ENCODE data around the gene COL6A2.

The COL6A2 gene

DNA sequence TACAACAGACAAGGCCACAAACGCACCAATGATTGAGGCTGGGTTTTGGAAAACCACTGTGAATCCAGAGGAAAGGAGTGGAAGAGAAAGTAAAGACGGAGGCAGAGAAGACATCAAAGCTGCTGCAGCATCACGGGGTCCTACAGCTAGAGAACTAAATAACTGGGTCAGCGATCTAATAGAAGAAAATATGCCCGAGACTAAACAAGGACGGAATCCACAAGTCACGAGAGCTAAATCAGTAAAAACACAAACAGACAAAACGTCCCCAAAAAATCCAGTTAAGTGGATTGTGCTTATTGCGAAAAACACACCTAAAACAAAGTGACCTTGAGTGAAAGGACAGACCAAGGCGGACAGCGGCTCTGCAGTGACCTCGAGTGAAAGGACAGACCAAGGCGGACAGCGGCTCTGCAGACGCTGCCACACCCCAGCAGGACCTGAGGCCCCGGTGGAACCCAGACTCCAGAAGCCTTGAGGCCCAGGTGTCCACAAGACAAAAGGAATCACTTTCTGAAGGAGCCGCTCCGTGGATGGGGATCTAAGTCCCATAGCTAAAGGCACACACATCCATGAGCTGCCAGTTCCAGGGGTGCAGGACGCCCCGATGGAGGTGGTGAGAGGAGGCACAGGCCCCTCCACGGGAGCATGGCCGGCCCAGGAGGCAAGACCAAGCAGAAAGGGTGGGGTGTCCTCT lies 51.4 kb downstream of the COL6A2 start:
- DNase-seq: peak in 6 of 10 donors; percentile 3 to 66 (median 39)
- intact Hi-C loops (cut with DNase I): loop anchor here (10.0 kb wide), 1 partner anchor 175 kb away; the partner anchor contains the start of genes C21orf58 and PCNT

DNA sequence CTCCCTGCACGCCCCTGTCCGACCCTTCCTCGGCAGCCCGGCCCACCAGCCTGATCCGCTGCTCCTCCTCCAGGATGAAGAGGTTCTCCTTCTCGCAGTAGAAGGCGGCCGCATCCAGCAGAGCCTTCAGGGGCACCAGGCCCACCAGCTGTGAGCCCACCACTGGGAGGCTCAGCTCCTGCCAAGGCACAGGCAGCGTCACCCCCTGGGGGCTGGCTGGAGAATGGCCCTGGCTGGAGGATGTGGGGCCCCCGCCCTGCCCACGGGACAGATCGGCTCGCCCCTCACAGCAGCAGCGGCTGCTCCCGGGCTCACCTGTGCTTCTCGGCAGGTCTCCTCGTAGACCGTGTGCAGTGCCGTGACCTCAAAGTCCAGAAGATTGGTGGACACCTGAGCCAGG lies 52.2 kb downstream of the COL6A2 start:
- peak in 7 of 10 donors; percentile 0 to 77 (median 16) for DNase-seq
- intact Hi-C loops (cut with DNase I): no loop called here

DNA sequence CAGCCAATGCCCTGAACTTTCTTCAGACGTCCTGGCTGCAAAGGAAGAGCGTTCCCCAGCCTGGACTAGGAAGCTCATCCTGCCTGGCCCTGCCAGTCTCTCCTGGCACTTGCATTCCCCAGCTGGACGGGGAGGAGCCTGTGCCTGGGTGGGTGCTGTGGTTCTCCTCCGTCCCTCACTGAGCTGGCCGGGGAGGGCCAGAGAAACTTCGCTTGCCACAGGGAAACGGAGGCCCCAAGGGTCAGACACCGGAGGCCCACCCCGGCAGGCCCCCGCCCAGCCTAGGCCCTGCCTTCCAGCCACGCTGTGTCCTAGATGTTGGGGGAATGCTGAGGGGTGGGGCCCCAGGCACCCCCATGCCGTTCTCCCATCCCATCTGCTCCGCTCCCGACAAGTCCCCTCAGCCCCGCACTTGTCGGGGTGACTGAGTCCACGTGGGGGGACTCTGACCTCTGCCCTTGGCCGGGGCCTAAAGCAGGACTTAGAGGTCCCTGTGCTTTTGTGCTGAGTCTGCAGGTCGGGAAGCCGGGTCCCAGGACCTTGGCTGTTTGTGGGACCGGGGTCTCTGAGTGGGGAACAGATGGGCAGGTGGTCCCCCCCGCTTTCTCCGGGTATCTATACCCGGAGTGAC lies 52.7 kb downstream of the COL6A2 start:
- DNase-seq: peak in 7 of 10 donors; percentile 4 to 89 (median 40)
- intact Hi-C loops (cut with DNase I): no loop called here

DNA sequence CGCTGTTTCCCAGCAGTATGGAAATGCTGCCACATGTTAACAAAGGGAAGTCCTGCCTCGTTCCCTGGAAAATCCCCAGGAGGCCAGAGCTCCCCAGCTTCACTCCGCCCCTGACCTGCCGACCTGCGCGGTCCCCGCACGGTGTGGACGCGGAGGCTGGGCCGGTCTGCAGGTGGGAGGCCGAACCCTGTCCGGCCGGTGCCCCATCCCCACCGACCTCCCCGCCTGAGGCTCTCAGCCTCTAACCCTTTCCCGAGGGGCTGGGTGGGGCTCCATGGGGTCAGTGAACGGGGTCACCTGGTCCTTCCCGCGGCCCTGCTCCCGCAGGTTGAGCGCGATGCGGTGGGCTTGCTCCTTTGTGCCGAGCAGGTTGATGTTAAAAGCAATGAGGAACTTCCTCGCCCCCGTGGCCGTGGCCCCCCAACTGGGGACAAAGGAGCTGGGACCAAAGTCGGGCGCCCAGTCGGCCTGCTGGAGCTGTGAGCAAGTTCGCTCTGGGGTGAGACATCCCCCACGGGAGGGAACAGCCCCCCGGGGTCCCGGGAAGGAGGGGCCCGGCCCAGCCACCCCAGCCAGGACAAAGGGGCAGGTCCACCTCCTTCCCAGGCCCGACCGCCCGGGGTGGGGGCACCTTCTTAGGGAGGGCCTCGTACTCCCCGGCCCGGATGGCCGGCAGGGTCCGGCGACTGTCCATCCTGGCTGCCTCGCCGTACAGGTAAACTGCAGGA lies 53.5 kb downstream of the COL6A2 start:
- DNase-seq: peak in 8 of 10 donors; percentile 5 to 83 (median 14)
- intact Hi-C loops (cut with DNase I): no loop called here

DNA sequence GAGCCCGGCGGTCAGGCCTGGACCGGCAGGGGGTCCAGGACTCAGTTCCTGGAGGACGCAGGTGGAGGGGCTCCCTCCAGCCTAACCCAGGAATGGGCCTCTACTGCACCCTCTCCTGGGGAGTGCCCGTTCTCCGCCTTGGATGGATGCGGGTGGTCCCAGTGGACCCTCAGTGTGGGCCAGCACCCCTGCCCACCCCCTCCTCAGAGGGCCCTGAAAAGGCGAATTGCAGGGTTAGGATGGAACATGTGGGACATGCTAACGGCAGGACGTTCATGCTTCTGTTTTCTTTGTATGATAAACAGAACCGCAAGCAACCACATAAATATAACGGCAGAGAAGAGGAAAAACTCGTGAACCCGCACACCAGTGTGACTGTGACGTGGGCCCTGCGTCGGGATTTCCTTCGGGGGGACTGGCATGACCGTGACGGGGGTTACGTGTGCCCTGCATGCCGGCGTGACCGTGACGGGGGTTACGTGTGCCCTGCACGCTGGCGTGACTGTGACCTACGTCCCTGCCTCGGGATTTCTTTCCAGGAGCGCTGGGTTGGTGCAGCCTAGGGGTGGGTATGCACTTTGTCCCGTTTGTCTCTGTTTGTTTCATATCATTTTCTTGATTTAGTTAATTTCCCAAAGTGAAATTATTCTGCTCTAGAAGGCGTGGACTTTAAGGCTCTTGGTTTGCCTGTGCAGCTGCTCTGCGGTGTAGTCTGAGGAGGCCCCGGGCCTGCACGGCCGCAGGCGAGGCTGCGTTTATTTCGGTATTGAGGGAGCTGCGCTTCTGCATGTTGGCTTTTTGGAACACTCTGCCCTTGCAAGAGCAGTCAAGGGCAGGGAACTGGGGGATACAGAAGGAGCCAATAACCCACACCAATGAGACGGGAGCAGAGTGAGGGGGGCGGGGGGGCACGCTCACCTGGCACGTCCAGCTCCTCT lies 54.3 kb downstream of the COL6A2 start:
- DNase-seq: peak in 9 of 10 donors; percentile 3 to 87 (median 9)

DNA sequence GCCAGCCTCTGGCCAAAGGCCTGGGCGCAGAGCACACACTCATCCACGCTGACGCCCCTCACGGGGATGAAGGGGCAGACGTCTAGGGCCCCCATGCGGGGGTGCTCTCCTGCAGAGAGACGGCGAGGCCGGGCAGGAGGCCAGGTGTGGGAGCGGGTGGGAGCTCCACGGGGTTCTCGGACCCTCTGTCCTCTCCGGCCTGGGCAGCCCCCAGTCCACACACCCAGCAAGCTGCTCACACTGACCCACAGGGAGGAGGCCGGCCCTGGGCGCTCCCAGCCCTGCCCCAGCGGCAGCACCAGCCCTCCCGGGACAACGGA lies 55.0 kb downstream of the COL6A2 start:
- intact Hi-C loops (cut with DNase I): no loop called here
- DNase-seq: peak in 4 of 10 donors; percentile 5 to 87 (median 9)

More for the DNA sequence above, 54.3 kb downstream of the COL6A2 start:
- intact Hi-C loops (cut with DNase I): no loop called here

DNA sequence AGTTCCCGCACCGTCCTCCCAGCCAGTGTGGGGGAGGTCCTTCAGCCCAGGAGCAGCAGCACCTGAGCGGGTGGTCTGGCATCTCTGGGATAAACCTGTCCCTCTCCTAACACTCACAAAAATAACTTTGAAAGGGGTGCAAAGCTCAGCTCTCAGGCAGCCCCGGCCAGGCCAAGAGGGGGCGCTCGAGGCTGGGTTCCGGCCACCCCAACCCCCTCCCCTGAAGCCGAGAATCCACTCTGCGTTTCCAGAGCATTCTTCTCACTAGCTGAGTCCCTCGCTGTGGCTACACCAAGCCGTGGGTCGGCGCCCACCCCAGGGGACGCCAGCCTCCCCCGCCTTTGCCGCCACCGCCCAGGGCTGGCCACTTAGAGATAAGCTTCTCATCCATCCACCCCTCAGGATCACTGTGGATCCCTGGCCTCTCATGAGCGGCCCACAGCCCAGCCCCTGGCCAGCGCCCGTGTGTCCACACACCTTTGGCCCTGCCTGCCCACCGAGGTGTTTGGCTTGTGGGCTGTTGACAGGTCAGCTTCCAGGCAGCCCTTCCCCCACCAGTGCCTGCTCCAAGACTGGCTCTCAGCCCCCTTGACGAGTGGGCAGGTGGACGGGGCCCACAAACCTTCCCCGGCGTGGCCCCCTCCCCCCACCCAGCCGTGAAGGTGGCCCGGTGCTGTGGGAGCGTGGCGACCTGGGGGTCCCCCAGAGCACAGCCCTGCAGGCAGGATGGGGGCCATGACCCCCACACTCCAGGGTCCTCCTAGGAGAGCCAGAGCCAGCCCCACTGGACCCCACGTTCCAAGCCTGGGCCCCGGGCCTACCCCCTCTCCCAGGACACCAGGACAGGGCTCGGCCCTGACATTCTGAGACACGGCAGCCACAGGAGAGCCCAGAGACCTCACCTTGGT lies 55.6 kb downstream of the COL6A2 start:
- DNase-seq: peak; percentile 14 to 91 (median 66)
- intact Hi-C loops (cut with DNase I): no loop called here

DNA sequence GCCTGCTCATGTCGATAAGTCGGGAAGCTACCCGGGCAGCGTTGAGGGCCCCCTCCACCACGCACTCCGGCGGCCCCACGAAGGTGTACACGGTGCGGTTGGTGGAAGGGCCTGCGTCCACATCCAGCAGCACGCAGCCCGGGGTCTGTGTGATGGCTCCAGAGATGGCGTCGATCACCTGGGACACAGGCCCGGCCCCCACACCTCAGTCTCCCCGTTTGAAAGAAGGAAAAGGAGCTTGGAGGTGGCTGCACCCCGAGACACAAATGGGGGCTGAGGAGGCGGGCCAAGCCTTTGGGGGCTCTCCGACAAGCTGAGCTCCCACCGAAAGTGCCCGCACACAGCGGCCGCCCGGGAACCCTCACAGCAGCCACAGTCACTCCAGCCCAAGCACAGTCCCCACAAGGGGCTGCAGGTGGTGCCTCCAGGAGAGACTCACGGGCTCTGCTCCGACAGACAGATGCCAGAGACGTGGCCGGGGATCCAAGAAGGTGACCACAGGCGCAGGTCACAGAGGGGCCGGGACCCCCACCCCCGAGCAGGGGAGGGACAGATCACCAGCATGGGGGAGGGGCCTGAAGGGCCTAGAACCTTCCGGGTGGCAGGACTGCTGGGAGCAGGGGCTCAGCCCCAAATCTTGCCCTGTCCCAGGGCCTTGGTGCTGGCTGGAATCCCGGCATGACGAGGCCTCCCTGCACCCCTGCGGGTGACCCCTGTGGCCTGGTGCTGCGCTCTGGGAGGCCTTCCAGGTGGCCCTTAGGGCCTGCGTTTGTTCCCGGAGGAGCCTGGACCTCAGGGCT lies 56.4 kb downstream of the COL6A2 start:
- peak in 9 of 10 donors; percentile 3 to 81 (median 11) for DNase-seq
- intact Hi-C loops (cut with DNase I): no loop called here

DNA sequence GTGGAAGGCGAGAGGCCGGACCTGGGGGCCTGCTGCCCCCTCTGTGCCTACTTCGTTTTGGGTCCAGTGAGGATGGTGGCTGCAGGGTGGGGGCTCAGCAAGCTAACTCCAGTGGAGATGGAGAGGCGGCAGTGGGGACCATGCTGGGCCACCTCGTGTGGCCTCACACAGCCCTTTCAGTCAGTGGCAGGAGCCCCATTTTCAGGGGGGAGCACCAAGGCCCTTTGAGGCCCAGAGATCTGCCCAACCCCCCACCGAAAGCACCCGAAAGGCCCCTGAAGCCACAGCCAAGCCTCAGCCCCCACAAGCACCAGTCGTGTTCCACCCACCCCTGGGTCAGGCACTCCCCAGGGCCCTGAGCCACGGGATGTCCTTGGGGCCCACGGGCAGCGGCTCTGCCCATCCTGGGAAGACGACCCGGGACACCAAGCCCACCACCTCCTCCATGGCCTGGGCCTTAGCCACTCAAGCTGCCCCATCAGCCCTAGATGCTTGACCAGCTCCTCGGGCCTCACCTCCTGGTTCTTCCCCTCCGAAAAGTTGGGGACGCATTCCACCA lies 57.1 kb downstream of the COL6A2 start:
- DNase-seq: peak in 7 of 10 donors; percentile 3 to 66 (median 13)
- intact Hi-C loops (cut with DNase I): no loop called here

DNA sequence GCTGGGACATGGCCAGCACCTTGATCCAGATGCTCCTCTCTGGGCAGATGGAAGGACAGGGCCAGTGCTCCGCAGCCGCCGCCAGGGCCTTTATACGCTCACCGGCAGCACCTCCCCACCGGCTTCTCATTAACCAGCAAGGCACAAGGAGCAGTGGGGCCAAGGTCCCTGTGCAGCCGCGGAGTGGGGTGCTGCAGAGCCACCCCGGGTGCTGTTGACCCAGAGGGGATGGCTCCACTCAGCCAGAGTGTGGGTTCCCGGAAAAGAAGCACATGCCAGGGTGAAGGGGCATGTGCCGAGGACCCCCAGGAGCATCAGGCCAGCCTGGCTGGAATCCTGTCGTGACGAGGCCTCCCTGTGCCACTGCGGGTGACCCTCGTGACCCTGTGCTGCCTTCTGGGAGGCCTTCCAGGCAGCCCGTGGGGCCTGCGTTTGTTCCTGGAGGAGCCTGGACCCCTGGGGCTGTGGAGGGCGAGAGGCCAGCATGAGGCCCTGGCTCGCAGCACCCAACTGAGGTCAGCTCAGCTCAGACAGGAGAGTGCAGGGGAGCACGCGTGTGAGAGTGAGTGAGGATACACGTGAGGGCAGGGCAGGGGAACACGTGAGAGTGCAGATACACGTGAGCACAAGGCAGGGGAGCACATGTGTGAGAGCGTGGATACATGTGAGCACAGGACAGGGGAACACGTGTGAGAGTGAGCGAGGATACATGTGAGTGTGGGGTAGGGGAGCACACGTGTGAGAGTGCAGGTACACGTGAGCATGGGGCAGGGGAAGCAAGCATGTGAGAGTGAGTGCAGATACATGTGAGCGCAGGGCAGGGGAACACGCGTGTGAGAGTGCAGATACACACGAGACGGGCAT lies 57.8 kb downstream of the COL6A2 start, which contains the start of gene FTCD:
Gene FTCD (minus strand): TSS at position 66 of the 864 bp plus-strand sequence. CDS start 56 bp downstream, at position 10.
- intact Hi-C loops (cut with DNase I): no loop called here
- DNase-seq: peak in 9 of 10 donors; percentile 1 to 75 (median 9)

DNA sequence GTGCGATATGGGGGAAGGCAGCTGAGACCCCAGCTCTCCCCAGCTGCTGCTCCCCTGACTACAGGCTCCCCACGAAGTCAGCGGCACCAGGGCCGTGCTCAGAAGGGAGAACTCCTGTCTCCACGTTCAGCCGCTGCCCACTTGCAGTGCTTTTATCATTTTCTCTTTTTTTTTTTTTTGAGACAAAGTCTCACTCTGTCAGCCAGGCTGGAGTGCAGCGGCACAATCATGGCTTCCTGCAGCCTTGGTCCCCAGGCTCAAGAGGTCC lies 58.4 kb downstream of the COL6A2 start:
- DNase-seq: peak in 3 of 10 donors; percentile 3 to 30 (median 12)
- intact Hi-C loops (cut with DNase I): no loop called here

DNA sequence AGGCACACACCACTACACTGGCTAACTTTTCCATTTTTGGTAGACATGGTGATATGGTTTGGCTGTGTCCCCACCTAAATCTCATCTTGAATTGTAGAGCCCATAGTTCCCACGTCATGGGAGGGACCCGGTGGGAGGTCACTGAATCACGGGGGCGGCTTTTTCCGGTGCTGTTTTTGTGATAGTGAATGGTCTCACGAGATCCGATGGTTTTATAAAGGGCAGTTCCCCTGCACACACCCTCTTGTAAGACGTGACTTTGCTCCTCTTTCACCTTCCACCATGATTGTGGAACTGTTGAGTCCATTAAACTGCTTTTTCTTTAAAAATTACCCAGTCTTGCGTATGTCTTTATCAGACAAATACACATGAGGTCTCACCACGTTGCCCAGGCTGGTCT lies 58.8 kb downstream of the COL6A2 start:
- intact Hi-C loops (cut with DNase I): no loop called here
- DNase-seq: peak in 1 of 10 donors; percentile 5

DNA sequence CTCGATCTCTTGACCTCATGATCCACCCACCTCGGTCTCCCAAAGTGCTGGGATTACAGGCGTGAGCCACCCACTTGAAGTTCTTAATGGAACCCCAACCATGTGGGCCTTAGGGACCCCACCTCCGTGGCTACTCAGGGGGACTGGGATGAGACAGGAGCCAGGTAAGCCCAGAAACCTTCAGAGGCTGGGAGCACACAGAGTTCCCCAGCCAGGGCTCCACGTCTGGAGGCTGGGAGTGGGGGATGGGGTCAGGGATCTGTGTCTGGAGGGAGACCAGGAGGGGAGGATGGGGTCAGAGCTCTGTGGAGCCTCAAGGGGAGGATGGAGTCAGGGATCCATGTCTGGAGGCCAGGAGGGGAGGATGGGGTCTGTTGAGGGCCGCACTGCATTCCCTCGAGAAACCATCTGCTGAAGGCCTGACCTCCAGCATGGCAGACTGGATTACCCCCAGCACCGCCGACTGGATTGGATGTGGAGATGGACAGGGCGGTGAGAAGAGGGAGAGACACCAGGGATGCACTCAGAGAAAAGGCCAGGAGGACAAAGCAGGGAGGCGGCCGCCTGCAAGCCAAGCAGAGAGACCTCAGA lies 59.6 kb downstream of the COL6A2 start:
- intact Hi-C loops (cut with DNase I): no loop called here
- DNase-seq: peak in 5 of 10 donors; percentile 1 to 77 (median 2)

DNA sequence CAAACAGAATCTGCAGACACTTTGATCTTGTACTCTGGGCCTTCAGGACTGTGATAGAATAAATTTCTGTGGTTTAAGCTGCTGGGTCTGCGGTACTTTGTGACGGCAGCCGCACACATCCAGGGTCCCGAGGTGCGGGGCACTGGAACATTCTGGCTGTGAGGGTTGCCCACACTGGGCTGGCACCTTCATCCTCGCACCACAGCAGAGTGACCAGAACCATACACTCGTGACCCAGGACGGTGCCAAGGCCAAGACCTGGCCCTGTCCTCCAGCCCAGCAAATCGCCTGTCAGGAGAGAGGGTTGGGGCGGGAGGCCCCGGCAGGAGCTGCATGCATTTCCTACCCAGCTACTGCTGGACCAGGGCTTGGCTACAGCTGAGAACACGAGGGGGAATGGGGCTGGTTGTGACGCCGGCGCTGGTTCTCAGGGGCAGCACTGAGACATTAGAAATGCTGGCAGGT lies 60.1 kb downstream of the COL6A2 start:
- DNase-seq: peak in 5 of 10 donors; percentile 2 to 61 (median 35)
- intact Hi-C loops (cut with DNase I): no loop called here

DNA sequence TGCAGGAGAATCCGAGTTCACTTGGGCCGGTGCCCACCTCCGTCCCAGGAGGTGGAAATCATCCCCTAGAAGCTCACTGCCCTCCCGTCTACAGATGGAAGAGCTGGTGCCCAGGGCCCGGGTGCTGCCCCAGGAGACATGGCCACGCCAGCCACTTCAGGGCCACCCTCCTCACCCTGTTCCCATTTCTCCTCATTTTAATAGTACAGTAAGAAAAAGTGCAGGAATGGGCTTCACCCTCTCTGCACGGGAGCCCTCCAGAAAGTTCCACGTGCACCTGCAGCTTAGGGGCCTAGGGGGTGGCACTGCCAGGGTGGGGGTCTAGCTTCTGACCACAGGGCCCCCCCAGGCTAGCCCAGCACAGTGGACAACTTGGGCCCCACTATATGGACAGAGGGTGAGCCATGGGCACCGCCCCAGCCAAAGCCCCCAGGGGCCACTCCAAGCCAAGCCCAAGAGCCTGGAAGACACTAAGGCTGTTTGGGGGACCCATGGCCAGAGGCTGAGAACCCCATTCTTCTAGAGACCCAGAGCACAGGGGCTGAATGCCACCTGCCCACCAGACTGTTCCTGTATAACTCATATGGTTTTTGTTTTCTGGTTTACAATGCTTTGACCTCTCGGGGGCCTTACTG lies 60.9 kb downstream of the COL6A2 start:
- peak in 5 of 10 donors; percentile 3 to 79 (median 6) for DNase-seq
- intact Hi-C loops (cut with DNase I): no loop called here

DNA sequence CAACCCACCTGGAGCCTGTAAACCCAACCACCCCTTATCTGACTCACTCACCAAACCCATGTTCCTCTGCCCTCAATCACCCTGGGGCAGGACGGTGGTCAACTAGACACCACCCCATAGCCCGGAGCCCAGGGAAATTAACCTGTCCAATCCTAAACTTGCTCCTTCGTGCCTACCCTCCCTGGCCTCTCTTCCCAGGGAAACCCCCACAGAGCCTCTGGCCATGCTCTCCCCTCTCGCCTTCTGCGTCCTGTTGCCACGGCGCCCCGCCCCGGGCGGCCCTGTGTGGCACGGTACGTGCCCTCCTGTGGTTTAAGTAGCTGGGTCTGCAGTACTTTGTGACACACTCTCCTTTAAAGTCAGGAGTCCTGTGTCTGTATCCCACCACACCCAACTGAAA lies 61.5 kb downstream of the COL6A2 start:
- intact Hi-C loops (cut with DNase I): no loop called here
- peak in 3 of 10 donors; percentile 7 to 43 (median 27) for DNase-seq

All from posterior cingulate gyrus (tissue), 11 donors.